NOMO-1 treated with dmso at 0.1 percent for 144 hours (cell line): ENCODE data around the gene AMBRA1.

ENCODE experiments used
- DNase-seq: peaks from one replicate; lab custom pipeline; 2025; ENCODE audit not compliant: unreplicated experiment; lab: John Stamatoyannopoulos, UW

Gene AMBRA1

GRCh38 chr11:46359953-46360352 lies 233.9 kb downstream of the AMBRA1 start:
- DNase-seq, result no peak

- no peak for DNase-seq
Observed at GRCh38 chr11:46357483-46357936, 236.3 kb downstream of the AMBRA1 start.

- peak; percentile 61 for DNase-seq
Observed at GRCh38 chr11:46356924-46357482, 236.8 kb downstream of the AMBRA1 start.

GRCh38 chr11:46353698-46354097 lies 240.1 kb downstream of the AMBRA1 start:
- no peak for DNase-seq

- no peak for DNase-seq
Observed at GRCh38 chr11:46352063-46352841, 241.6 kb downstream of the AMBRA1 start.

GRCh38 chr11:46351606-46352005 lies 242.2 kb downstream of the AMBRA1 start:
- DNase-seq, result no peak

- no peak for DNase-seq
Observed at GRCh38 chr11:46351148-46351547, 242.7 kb downstream of the AMBRA1 start.

- no peak for DNase-seq
Observed at GRCh38 chr11:46350695-46351094, 243.1 kb downstream of the AMBRA1 start.

- DNase-seq, result no peak
Observed at GRCh38 chr11:46348566-46349401, 245.0 kb downstream of the AMBRA1 start.

GRCh38 chr11:46347637-46348311 lies 246.0 kb downstream of the AMBRA1 start:
- no peak for DNase-seq

GRCh38 chr11:46346886-46347636 lies 246.8 kb downstream of the AMBRA1 start, which contains the start of gene DGKZ:
TSS of gene DGKZ (plus strand) at chr11:46347463. CDS start at chr11:46347660, 197 bp downstream.
- DNase-seq, result peak; percentile 90
